ENCODE data around the gene ANKS6. TPM values are rescaled to one million over a fixed set of nuclear protein-coding genes. Genes with fewer than 3 reads are reported as not detected.

The ANKS6 gene
- total RNA-seq, 1 donor from 2014 or later = 17.2 TPM

GRCh38 chr9:98767196-98767595 lies 29.2 kb downstream of the ANKS6 start:
- no peak for DNase-seq (ENCODE audit: low spot score)
- Mint-ChIP-seq H3K4me1 (ENCODE audit: unreplicated experiment) (no peaks in the 10 kb centered on the region), H3K9me3 (ENCODE audit: unreplicated experiment) (no peaks in the 10 kb centered on the region), H3K27me3 (ENCODE audit: unreplicated experiment) (peaks cover 2% of the 10 kb centered on the region), H3K36me3 (ENCODE audit: low read depth, unreplicated experiment) (peaks cover 19% of the 10 kb centered on the region), H3K4me3 (ENCODE audit: unreplicated experiment) (no peak overlapping the region), H3K27ac (ENCODE audit: unreplicated experiment) (no peak overlapping the region)
- TF ChIP-seq, protein P1, sequence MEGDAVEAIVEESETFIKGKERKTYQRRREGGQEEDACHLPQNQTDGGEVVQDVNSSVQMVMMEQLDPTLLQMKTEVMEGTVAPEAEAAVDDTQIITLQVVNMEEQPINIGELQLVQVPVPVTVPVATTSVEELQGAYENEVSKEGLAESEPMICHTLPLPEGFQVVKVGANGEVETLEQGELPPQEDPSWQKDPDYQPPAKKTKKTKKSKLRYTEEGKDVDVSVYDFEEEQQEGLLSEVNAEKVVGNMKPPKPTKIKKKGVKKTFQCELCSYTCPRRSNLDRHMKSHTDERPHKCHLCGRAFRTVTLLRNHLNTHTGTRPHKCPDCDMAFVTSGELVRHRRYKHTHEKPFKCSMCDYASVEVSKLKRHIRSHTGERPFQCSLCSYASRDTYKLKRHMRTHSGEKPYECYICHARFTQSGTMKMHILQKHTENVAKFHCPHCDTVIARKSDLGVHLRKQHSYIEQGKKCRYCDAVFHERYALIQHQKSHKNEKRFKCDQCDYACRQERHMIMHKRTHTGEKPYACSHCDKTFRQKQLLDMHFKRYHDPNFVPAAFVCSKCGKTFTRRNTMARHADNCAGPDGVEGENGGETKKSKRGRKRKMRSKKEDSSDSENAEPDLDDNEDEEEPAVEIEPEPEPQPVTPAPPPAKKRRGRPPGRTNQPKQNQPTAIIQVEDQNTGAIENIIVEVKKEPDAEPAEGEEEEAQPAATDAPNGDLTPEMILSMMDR (IDR thresholded peaks at IDR 0.05; ENCODE audit: unreplicated experiment) = no peak

GRCh38 chr9:98766586-98766985 lies 29.8 kb downstream of the ANKS6 start:
- Mint-ChIP-seq H3K27ac (ENCODE audit: unreplicated experiment) (no peak overlapping the region), H3K4me3 (ENCODE audit: unreplicated experiment) (no peak overlapping the region), H3K9me3 (ENCODE audit: unreplicated experiment) (no peaks in the 10 kb centered on the region), H3K27me3 (ENCODE audit: unreplicated experiment) (peaks cover 3% of the 10 kb centered on the region), H3K4me1 (ENCODE audit: unreplicated experiment) (no peaks in the 10 kb centered on the region), H3K36me3 (ENCODE audit: low read depth, unreplicated experiment) (peaks cover 13% of the 10 kb centered on the region)
- DNase-seq (ENCODE audit: low spot score) = no peak
- TF ChIP-seq, protein P1 (IDR thresholded peaks at IDR 0.05; ENCODE audit: unreplicated experiment) = no peak

DNA sequence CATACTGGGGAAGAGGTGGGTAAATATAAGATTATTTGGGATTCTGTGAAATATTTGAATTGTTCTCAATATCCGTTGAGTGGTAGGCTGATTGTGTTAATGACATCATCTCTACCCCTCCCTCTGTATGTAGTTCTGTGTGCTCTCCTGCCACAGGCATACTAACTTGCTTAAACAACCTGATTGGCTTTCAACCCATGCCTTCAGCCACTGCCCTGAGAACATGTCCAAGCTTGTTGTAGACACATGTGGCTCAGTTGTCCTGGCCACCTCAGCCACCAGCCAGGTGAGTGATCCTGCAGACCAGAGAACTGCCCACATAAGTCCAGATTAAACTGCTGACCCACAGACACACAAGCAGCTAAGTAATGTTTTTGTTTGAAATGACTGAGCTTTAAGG lies 31.1 kb downstream of the ANKS6 start:
- Mint-ChIP-seq H3K4me3 (ENCODE audit: unreplicated experiment) (no peak overlapping the region), H3K27ac (ENCODE audit: unreplicated experiment) (no peak overlapping the region), H3K36me3 (ENCODE audit: low read depth, unreplicated experiment) (peaks cover 5% of the 10 kb centered on the region), H3K4me1 (ENCODE audit: unreplicated experiment) (no peaks in the 10 kb centered on the region), H3K9me3 (ENCODE audit: unreplicated experiment) (no peaks in the 10 kb centered on the region), H3K27me3 (ENCODE audit: unreplicated experiment) (peaks cover 3% of the 10 kb centered on the region)
- DNase-seq (ENCODE audit: low spot score) = no peak
- TF ChIP-seq, protein P1 (IDR thresholded peaks at IDR 0.05; ENCODE audit: unreplicated experiment) = no peak

DNA sequence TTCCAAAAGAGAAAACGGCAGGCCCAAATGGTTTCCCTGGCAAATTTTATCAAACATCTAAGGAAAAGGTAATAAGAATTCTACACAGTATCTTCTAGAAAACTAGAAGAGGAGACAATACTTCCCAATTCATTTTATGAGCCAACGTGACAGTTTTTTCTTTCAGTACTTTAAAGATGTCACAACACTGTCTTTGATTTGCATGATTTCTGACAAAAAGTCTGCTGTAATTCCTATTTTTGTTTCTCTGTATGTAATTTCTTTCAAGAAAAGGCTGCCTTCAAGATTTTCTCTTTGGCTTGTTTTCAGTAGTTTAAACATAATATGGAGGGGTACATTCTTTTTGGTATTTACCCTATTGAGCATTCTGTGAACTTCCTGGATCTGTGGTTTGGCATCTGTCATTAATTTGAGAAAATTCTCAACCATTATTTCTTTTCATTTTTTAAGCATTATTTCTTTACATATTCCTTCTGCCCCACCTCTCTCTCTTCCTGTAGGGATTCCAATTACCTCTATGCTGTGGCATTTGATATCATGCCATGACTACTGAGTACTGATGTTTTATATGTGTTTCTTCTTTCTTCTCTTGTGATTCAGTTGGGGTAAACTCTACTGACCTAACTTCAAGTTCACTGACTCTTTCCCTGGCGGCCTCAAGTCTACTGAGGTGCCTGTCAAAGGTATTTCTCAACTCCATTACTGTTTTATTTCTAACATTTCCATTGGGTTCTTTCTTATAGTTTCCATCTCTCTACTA lies 32.2 kb downstream of the ANKS6 start:
- DNase-seq (ENCODE audit: low spot score) = no peak
- no peaks in the 10 kb centered on the region for H3K4me1 Mint-ChIP-seq (ENCODE audit: unreplicated experiment)
- TF ChIP-seq, protein P1 (IDR thresholded peaks at IDR 0.05; ENCODE audit: unreplicated experiment) = no peak
- H3K36me3 Mint-ChIP-seq (ENCODE audit: low read depth, unreplicated experiment) = no peaks in the 10 kb centered on the region
- no peaks in the 10 kb centered on the region for H3K9me3 Mint-ChIP-seq (ENCODE audit: unreplicated experiment)
- H3K4me3 Mint-ChIP-seq (ENCODE audit: unreplicated experiment) = no peak overlapping the region
- H3K27me3 Mint-ChIP-seq (ENCODE audit: unreplicated experiment) = peaks cover 3% of the 10 kb centered on the region
- H3K27ac Mint-ChIP-seq (ENCODE audit: unreplicated experiment) = no peak overlapping the region

- peaks cover 3% of the 10 kb centered on the region for H3K27me3 Mint-ChIP-seq (ENCODE audit: unreplicated experiment)
- H3K27ac Mint-ChIP-seq (ENCODE audit: unreplicated experiment) = no peak overlapping the region
- no peak for DNase-seq (ENCODE audit: low spot score)
- TF ChIP-seq, protein P1 (IDR thresholded peaks at IDR 0.05; ENCODE audit: unreplicated experiment) = no peak
- no peak overlapping the region for H3K4me3 Mint-ChIP-seq (ENCODE audit: unreplicated experiment)
- peaks cover 6% of the 10 kb centered on the region for H3K36me3 Mint-ChIP-seq (ENCODE audit: low read depth, unreplicated experiment)
- no peaks in the 10 kb centered on the region for H3K9me3 Mint-ChIP-seq (ENCODE audit: unreplicated experiment)
- no peaks in the 10 kb centered on the region for H3K4me1 Mint-ChIP-seq (ENCODE audit: unreplicated experiment)
Measured at GRCh38 chr9:98760231-98760630, 36.1 kb downstream of the ANKS6 start.
